Vagina (tissue), 2 donors: ENCODE data around the gene VPS37D. TPM values are rescaled to one million over a fixed set of nuclear protein-coding genes. Genes with fewer than 3 reads are reported as not detected.

ENCODE experiments used
- DNase-seq, 2 donors: peaks; one replicate each; pipeline ENCODE4 v3.0.0-alpha.2; 2017; ENCODE audit errors: extremely low spot score in 2 of 2
- H3K27ac ChIP-seq: fragments of 200-600 bp; sonication (generic); one replicate; pipeline ENCODE4 v1.5.1; 2019
- H3K27me3 ChIP-seq: fragments of 200-600 bp; sonication (generic); one replicate; pipeline ENCODE4 v1.5.1; 2019
- H3K36me3 ChIP-seq, 2 donors: fragments of 200-600 bp; sonication (generic); one replicate each; pipeline ENCODE4 v1.5.1; 2017 to 2019
- H3K4me1 ChIP-seq: fragments of 200-600 bp; sonication (generic); one replicate; pipeline ENCODE4 v1.5.1; 2019
- H3K4me3 ChIP-seq, 2 donors: fragments of 200-600 bp; sonication (generic); 1 replicate in 1 of 2; 2 replicates in 1 of 2; pipeline ENCODE4 v1.5.1; 2016 to 2019
- H3K9me3 ChIP-seq: fragments of 200-600 bp; sonication (generic); one replicate; pipeline ENCODE4 v1.5.1; 2019
- CTCF ChIP-seq, 3 experiments: fragments of 450-650 bp in 2 of 3; fragments of 200-600 bp in 1 of 3; sonication (generic) in 1 of 3; IDR thresholded peaks; one replicate each; pipeline ENCODE4 v1.5.1; 2017 to 2019; ENCODE audit warnings: antibody characterized with exemption in 3 of 3, mild to moderate bottlenecking in 2 of 3, moderate library complexity in 2 of 3
- POLR2A ChIP-seq, 2 donors: fragments of 450-650 bp; IDR thresholded peaks; one replicate each; pipeline ENCODE4 v1.6.1; 2017; ENCODE audit warnings: antibody characterized with exemption in 2 of 2, mild to moderate bottlenecking in 2 of 2, moderate library complexity in 2 of 2
- POLR2AphosphoS5 ChIP-seq, 2 donors: sonication (generic); formaldehyde crosslinking; IDR thresholded peaks; one replicate each; pipeline ENCODE4 v1.9.0; 2017; ENCODE audit warnings: antibody characterized with exemption in 2 of 2, mild to moderate bottlenecking in 2 of 2, low read depth in 1 of 2; ENCODE audit not compliant: insufficient read depth in 1 of 2
- intact Hi-C: fragments of 100-400 bp; cut with DNase I; formaldehyde crosslinking; loops from one replicate; pipeline ENCODE4 v1.15.1; 2023
- total RNA-seq: library from RNA; depleted of rRNA; stranded (reverse); fragments of >200 nt; gene quantifications from one replicate; pipeline ENCODE4 v1.2.3, GENCODE V29; 2016

Gene VPS37D
- total RNA-seq, 1 donor from 2014 or later, result 5.4 TPM

GRCh38 chr7:73626814-73627213, 40.8 kb upstream of the VPS37D start:
- no peak for DNase-seq
- H3K9me3 ChIP-seq, result no peaks in the 10 kb centered on the region

GRCh38 chr7:73628504-73628903, 39.1 kb upstream of the VPS37D start:
- Histone ChIP-seq H3K27me3 (no peaks in the 10 kb centered on the region), H3K9me3 (no peaks in the 10 kb centered on the region), H3K36me3 (no peaks in the 10 kb centered on the region), H3K27ac (no peak overlapping the region), H3K4me3 (no peak overlapping the region), H3K4me1 (peaks cover 10% of the 10 kb centered on the region)
- intact Hi-C loops, result no loop called here
- peak in 1 of 2 donors; percentile 70 for DNase-seq
- TF ChIP-seq POLR2A (IDR thresholded peaks at IDR 0.05), result no peak
- no peak for TF ChIP-seq CTCF (IDR thresholded peaks at IDR 0.05)
- no peak for TF ChIP-seq POLR2AphosphoS5 (IDR thresholded peaks at IDR 0.05; ENCODE audit: insufficient read depth in 1 of 2, low read depth in 1 of 2)

More at GRCh38 chr7:73626814-73627213, 40.8 kb upstream of the VPS37D start:
- Histone ChIP-seq H3K27me3 (no peaks in the 10 kb centered on the region), H3K36me3 (no peaks in the 10 kb centered on the region), H3K4me3 (no peak overlapping the region), H3K27ac (no peak overlapping the region), H3K4me1 (peaks cover 22% of the 10 kb centered on the region)
- intact Hi-C loops, result no loop called here
- no peak for TF ChIP-seq POLR2AphosphoS5 (IDR thresholded peaks at IDR 0.05; ENCODE audit: insufficient read depth in 1 of 2, low read depth in 1 of 2)
- no peak for TF ChIP-seq CTCF (IDR thresholded peaks at IDR 0.05)
- TF ChIP-seq POLR2A (IDR thresholded peaks at IDR 0.05), result no peak

- no peak for DNase-seq
- intact Hi-C loops, result no loop called here
- no peaks in the 10 kb centered on the region for H3K9me3 ChIP-seq
- H3K27me3 ChIP-seq, result no peaks in the 10 kb centered on the region
- H3K36me3 ChIP-seq, result no peaks in the 10 kb centered on the region
- TF ChIP-seq POLR2AphosphoS5 (IDR thresholded peaks at IDR 0.05; ENCODE audit: insufficient read depth in 1 of 2, low read depth in 1 of 2) (no peak), POLR2A (IDR thresholded peaks at IDR 0.05) (no peak), CTCF (IDR thresholded peaks at IDR 0.05) (no peak)
- H3K4me3 ChIP-seq, result no peak overlapping the region
- H3K27ac ChIP-seq, result no peak overlapping the region
- no peaks in the 10 kb centered on the region for H3K4me1 ChIP-seq
These were observed 36.1 kb upstream of the VPS37D start for GRCh38 chr7:73631558-73631957.

GRCh38 chr7:73633323-73633722, 34.3 kb upstream of the VPS37D start:
- H3K27ac ChIP-seq, result no peak overlapping the region
- no peak for TF ChIP-seq CTCF (IDR thresholded peaks at IDR 0.05)
- TF ChIP-seq POLR2A (IDR thresholded peaks at IDR 0.05), result no peak
- TF ChIP-seq POLR2AphosphoS5 (IDR thresholded peaks at IDR 0.05; ENCODE audit: insufficient read depth in 1 of 2, low read depth in 1 of 2), result no peak
- no peaks in the 10 kb centered on the region for H3K36me3 ChIP-seq
- no peaks in the 10 kb centered on the region for H3K4me1 ChIP-seq
- intact Hi-C loops, result no loop called here
- no peak for DNase-seq
- no peaks in the 10 kb centered on the region for H3K27me3 ChIP-seq
- H3K4me3 ChIP-seq, result no peak overlapping the region
- H3K9me3 ChIP-seq, result no peaks in the 10 kb centered on the region

- H3K9me3 ChIP-seq, result no peaks in the 10 kb centered on the region
- TF ChIP-seq POLR2AphosphoS5 (IDR thresholded peaks at IDR 0.05; ENCODE audit: insufficient read depth in 1 of 2, low read depth in 1 of 2) (no peak), POLR2A (IDR thresholded peaks at IDR 0.05) (no peak), CTCF (IDR thresholded peaks at IDR 0.05) (no peak)
- DNase-seq, result no peak
These were observed 33.8 kb upstream of the VPS37D start for GRCh38 chr7:73633844-73634243.

More at GRCh38 chr7:73633844-73634243, 33.8 kb upstream of the VPS37D start:
- Histone ChIP-seq H3K4me3 (no peak overlapping the region), H3K4me1 (no peaks in the 10 kb centered on the region), H3K36me3 (no peaks in the 10 kb centered on the region), H3K27me3 (no peaks in the 10 kb centered on the region), H3K27ac (no peak overlapping the region)
- intact Hi-C loops, result no loop called here
